HG03575 (cell line): Measurements from ENCODE around the gene GMNC.

Experiments
- ATAC-seq: cut with Tn5 transposase; IDR thresholded peaks from one replicate; pipeline ENCODE4 v1.9.1; 2021; ENCODE audit not compliant: unreplicated experiment, insufficient number of reproducible peaks, low FRiP score; ENCODE audit errors: extremely low read depth

GMNC gene

DNA sequence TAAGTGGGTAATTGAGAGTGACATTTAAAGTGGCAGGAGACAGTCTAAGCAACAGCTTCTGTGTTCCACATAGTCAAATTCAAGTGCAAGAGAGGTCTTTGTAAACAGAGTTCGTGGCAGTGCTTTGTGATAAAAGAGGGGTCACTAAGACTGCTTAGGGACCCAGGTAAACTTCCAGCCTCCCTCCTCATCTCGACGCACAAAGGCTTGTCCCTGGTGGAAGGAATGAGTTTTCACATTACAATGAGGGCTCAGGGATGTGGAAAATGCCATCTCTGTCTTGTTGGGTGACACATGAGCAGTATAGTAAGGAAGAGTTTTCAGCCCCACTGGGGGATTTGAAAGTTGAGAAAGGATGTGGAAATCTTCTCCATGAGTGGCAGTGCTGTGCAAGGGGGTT, 7.3 kb downstream of the GMNC start:
- no peak for ATAC-seq

DNA sequence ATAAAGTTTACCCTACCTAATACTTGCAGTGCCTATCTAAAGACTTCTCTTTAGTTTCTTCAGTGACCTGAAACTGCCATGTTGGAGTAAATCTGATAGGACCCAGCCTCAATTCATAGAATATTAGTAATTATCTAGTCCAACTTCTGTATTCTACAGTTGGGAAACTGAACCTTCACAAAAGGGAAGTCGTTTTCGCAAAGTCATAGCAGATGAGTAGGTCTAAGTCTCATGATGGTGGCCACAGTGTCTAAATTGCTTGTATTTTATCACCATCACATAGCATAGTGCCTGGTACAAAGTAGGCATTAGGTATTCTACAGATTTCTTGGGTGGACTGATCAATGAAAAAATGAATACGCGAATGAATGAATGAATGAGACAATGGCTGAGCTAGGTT, 8.4 kb downstream of the GMNC start:
- ATAC-seq = no peak

DNA sequence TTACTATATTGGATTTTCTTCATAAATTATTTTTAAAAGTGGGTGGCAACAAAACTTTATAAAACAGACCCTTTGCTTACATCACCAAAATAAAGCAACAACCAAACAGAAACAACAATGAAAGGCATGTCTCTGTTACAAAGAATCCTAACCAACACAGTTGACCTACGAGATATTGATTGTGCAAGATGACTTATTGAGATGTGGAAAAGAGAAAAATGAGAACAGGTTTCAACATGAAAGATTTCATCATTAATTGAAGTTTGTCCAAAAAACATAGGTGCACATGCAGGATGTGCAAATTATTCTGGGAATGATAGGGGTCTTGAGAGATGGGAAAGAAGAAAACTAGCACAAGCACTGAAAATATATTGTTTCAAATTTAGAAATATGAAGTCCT, 9.0 kb downstream of the GMNC start:
- no peak for ATAC-seq

DNA sequence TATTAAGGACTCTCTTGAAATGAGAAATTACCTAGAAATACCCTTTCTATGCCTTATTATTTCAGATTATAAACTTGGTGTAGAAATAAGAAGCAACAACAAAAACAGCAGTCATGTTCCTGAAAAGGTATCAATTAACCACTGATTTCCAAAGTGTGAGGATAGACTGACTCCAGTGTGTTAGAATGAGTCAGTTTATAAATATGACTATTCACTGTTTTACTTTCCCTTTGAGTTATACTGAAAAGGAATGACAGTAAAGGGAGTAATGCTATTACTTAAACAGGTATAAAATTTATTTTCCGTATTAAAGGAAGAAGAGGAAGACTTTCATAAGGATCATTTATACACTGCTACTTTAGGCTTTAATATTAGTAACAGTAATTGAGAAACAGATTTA, 12.9 kb downstream of the GMNC start:
- no peak for ATAC-seq

DNA sequence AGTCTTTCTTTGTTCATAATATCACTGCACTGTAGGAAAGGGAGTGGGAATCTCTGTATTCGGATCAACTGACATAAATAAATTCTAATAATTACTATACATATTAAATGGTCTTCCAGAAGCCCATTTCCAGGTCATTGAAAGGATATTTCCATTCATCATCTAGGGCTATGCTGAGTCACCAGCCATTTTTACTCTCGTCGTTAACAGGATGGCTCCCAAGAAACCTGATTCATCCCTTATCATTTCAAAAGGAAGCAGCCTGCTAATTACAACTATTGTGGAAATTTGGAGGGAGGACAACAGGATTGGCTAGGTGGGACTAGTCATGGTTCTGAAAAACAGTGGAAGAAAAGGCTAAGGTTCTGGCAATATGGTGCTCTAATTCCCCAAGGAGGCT, 13.6 kb downstream of the GMNC start:
- ATAC-seq = no peak

DNA sequence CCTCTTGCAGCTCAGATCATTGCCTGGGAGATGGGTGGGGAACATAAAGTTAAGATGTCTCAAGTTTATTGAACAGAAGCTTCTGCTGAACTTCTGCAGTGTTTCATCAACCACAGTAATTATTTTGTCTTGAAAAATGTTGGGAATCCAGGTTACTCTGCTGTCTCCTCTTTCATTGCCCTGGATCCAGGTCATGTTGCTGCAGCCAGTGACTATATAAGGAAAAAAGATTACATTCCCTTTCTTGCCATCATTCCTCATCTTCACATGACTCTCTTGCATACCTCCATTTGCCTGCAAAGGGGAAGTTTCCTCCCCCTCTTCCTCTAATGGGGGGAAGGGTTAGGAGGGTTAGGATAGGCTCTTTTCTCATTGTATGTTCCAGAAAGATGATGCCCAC, 15.1 kb downstream of the GMNC start:
- ATAC-seq = no peak

DNA sequence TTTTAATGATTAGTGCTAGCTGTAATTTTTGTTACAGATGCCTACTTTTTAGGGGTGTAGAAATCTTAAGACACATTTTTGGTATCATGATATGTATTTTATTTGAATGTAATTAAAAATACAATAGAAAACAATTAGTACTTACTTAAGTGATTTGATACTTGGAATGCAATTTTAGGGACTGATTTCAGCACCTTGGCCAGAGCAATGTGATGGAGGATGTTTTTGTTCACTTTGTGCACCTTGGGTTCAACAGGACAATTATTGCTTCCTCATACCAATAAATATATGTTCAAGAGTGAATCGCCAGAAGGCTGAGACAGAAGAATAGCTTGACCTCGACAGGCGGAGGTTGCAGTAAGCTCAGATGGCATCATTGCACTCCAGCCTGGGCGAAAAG, 22.3 kb downstream of the GMNC start:
- no peak for ATAC-seq

DNA sequence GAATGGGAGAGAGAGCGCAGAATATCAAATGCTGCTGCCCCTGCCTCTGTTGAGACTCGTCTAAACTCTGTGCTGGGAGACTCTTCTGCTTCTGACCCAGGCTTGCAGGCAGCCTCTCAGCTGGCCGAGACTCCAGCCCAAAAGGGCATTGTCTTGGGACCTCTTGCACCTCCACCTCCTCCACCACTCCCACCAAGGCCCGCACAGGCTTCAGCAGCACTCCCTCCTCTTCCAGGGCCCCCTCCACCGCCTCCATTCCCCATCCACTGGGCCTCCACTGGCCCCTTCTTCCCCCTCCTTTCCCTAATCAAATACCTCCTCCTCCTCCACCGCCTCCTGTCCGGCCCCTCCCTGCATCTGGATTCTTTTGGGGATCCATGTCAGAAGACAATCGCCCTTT, 31.3 kb downstream of the GMNC start:
- ATAC-seq = no peak

DNA sequence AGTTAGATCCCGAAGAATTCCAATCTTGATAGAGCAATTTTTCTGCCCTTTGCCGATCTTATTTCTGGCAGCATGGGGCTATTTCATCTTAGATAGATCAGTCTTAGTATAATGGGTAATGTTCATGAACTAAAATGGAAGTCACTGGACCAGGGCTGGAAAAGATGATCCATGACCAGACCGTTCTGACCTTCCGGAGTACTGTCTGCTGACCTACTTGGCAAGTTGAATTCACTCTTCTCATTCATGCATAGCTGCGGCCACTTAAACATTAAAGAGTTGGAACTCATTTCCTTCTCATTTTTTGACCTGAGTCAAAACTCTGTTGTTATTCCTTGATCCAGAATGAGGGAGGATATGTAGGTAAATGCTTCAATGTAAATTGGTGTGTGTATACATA, 32.5 kb downstream of the GMNC start:
- no peak for ATAC-seq

DNA sequence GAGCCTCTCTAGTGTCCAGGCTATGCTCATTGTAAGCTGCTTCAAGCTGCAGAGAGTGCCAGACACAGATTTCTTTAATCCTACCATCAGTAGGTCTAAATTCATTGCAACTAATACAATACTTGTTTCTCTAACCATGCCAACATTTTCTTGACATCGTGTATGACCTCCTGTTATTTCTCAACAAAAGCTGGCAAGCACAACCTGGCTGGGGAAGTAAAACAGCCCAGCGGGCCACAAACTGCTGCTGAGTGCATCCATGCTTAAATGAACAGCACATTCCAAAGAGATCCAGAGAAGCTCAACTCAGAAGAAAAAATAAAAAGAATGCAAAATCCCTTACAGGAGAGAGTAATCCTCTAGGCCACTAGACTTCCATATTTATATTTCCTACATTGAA, 36.5 kb downstream of the GMNC start:
- ATAC-seq = no peak

DNA sequence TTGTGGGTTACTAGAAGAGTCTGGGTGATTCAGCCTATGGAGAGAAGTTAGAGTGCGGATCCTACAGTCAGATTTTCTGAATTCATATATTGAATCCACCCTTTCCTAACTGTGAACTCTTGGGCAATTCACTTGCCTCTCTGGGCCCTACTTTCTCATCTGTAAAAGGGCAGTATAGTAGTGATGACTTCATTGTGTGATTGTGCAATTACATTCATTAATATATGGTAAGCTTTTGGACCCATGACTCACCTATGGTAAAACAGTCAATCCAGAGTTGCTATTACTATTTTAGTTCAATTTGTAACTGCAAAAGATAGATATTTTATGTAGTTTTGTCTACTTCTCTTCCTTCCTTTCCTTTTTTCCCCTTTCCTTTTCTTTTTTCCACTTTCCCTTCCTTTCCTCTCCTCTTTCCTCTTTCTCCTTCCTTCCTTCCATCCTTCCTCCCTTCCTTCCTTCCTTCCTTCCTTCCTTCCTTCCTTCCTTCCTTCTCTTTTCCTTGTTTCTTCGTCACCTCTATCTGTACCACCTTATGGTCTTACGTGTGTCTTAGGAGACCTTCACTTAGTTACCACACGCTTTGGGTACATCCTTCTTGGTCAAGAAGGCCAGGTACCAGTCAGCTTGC, 37.0 kb downstream of the GMNC start:
- ATAC-seq = no peak

DNA sequence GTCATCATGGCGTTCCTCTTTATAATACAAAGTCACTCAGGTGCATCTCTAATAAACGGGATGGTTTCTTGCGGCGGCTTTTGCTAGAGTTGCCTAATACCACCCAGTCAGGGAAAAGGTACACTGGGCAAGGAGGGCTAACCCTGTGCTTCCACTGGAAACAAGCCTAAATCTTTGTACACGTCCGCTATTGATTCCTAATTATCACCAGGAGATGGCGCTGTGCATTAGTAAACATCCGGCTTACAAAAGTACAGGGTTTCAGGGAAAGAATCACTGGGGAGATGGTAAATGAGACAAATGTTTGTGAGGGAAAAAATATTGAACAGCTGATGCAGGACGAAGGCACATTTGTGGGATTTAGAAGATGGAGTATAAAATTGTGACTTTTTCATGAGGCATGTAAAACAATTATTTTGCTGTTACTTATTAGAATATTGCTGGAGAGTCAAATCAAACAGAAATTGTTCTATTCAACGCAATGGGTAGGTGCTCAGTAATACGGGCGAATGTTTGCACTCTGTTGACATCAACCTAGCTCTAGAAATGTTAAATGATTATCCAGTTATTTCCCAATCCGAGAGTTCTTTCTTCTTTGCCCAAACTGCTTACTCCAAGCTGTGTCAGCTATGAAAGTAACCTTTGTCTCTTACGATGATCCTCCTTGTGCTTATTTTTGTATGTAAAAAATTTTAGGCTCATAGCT, 50.6 kb downstream of the GMNC start:
- ATAC-seq = peak; percentile 65

DNA sequence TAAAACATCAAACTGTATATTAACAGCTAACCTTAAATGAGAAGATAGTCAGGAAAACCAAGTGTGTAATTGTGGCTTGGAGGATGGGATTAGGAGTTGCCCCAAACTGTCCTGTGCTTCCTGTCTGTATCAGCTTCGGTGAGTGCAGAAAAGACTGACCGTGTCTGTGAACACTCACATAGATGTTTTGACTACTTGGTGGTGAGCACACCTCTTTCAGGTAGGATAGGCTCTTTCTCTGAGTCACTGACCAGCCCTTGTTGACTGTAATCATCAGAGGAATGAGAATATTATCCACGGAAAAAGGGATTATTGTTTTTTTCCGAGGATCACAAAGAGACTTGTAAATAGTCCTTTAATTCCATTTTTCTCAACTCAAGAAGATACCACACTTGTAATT, 51.5 kb downstream of the GMNC start:
- no peak for ATAC-seq

DNA sequence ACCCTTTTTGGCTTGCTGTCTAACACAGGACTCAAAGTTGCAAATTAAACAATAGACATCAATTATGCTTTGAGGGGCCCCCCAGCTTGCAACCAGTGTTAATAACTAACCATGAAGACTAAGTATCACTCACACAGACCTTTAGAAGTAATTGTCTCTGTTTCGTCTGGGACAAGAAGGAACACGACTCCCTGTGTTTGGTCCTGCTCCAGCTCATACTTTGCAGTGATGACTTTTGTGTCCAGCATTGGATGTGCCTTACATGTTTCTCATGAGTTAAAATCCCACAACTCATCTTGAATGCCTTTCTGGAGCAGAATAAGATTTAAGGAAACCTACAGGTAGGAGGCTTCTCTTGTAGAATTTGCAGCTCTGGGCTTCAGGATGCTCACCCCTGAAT, 53.1 kb downstream of the GMNC start:
- no peak for ATAC-seq

DNA sequence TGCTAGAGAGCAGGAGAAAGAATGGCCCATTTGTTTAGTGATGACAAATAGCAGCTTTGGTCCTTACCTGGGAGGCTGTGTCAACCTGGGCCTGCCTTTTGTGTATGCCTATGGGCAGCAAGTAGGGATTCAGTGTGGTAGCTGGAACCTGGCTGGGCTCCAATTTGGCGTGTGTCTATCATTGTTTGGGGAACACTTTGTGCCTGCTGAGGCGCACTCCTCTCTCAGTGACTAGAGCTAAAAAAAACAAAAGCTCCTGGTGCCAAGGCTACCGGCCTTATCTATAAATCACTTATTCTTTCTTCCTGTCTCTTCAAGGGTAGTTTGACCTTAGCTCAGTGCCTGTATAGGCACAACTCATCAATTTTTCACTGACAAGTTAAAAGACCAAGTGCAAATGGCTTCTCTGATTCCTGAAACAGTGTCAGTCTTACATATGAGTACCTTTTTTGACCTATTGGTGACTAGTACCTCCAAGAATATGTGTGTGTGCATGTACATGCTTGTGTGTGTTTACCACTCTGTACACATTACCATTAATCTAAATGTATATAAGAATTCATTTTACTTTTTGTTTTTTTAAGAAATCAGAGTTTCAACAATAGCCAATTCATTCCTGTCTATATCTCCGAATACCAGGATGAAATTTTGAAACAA, 54.6 kb downstream of the GMNC start:
- no peak for ATAC-seq
